Mesenchymal stem cell (in vitro differentiated cells and primary cell): Measurements from ENCODE around the gene AOAH.

Experiments
- DNase-seq: peaks from one replicate; pipeline ENCODE4 v3.0.0-alpha.2; 2013
- H2AFZ ChIP-seq: one replicate; pipeline ENCODE4 v1.6.1; 2013; ENCODE audit warnings: low read depth, mild to moderate bottlenecking, control low read depth, inconsistent platforms, low read length, moderate library complexity
- H2AK5ac ChIP-seq: 2 replicates; pipeline ENCODE4 v1.6.1; 2013; ENCODE audit warnings: low read length, moderate library complexity, mild to moderate bottlenecking, inconsistent platforms; ENCODE audit not compliant: severe bottlenecking
- H2BK120ac ChIP-seq: one replicate; pipeline ENCODE4 v1.6.1; 2013; ENCODE audit warnings: low read depth, mild to moderate bottlenecking, inconsistent platforms, low read length, moderate library complexity
- H2BK12ac ChIP-seq, 2 experiments: one replicate each; pipeline ENCODE4 v1.6.1; 2013; ENCODE audit warnings: inconsistent platforms in 2 of 2, low read length in 2 of 2, mild to moderate bottlenecking in 2 of 2, moderate library complexity in 2 of 2, control low read depth in 1 of 2
- H2BK15ac ChIP-seq: one replicate; pipeline ENCODE4 v1.6.1; 2013; ENCODE audit warnings: mild to moderate bottlenecking, low read depth, inconsistent platforms; ENCODE audit not compliant: poor library complexity, severe bottlenecking
- H2BK5ac ChIP-seq: 2 replicates; pipeline ENCODE4 v1.6.1; 2013; ENCODE audit warnings: low read depth, mild to moderate bottlenecking, low read length, control low read depth, inconsistent platforms; ENCODE audit not compliant: poor library complexity, severe bottlenecking
- H3K14ac ChIP-seq, 2 experiments: one replicate each; pipeline ENCODE4 v1.6.1; 2013; ENCODE audit warnings: inconsistent platforms in 2 of 2, low read length in 2 of 2, control low read depth in 1 of 2, mild to moderate bottlenecking in 1 of 2, moderate library complexity in 1 of 2
- H3K18ac ChIP-seq, 2 experiments: one replicate each; pipeline ENCODE4 v1.6.1; 2013; ENCODE audit warnings: inconsistent platforms in 2 of 2, low read length in 2 of 2, control low read depth in 1 of 2, low read depth in 1 of 2, mild to moderate bottlenecking in 1 of 2
- H3K23ac ChIP-seq, 2 experiments: one replicate each; pipeline ENCODE4 v1.6.1; 2013; ENCODE audit warnings: inconsistent platforms in 2 of 2, low read length in 2 of 2, mild to moderate bottlenecking in 2 of 2, moderate library complexity in 2 of 2, control low read depth in 1 of 2
- H3K27ac ChIP-seq: 2 replicates; pipeline ENCODE4 v1.5.1; 2013; ENCODE audit warnings: mild to moderate bottlenecking, moderate library complexity, low read length, control low read depth, inconsistent platforms; ENCODE audit not compliant: poor library complexity, severe bottlenecking
- H3K27me3 ChIP-seq, 2 experiments: 2 replicates each; pipeline versions ENCODE4 v1.6.1 to v1.7.0; 2013; ENCODE audit warnings: low read length in 2 of 2, mild to moderate bottlenecking in 2 of 2, moderate library complexity in 2 of 2, control low read depth in 1 of 2, inconsistent platforms in 1 of 2; ENCODE audit not compliant: control insufficient read depth in 1 of 2, insufficient read depth in 1 of 2
- H3K36me3 ChIP-seq, 2 experiments: 2 replicates each; pipeline versions ENCODE4 v1.6.1 to v1.7.0; 2013; ENCODE audit warnings: low read length in 2 of 2, control low read depth in 1 of 2, inconsistent platforms in 1 of 2, low read depth in 1 of 2, mild to moderate bottlenecking in 1 of 2; ENCODE audit not compliant: insufficient read depth in 2 of 2, control insufficient read depth in 1 of 2
- H3K4ac ChIP-seq, 2 experiments: one replicate each; pipeline ENCODE4 v1.6.1; 2013; ENCODE audit warnings: inconsistent platforms in 2 of 2, low read length in 2 of 2, mild to moderate bottlenecking in 2 of 2, moderate library complexity in 2 of 2, control low read depth in 1 of 2, low read depth in 1 of 2
- H3K4me1 ChIP-seq: 2 replicates; pipeline ENCODE4 v1.6.1; 2013; ENCODE audit warnings: low read depth, low read length, control low read depth; ENCODE audit not compliant: control insufficient read depth, insufficient read depth
- H3K4me2 ChIP-seq: 2 replicates; pipeline ENCODE4 v1.6.1; 2013; ENCODE audit warnings: low read length, mild to moderate bottlenecking, inconsistent platforms; ENCODE audit not compliant: poor library complexity, severe bottlenecking
- H3K4me3 ChIP-seq, 2 experiments: 2 replicates each; pipeline versions ENCODE4 v1.5.1 to v1.7.0; 2013; ENCODE audit warnings: low read length in 2 of 2, mild to moderate bottlenecking in 2 of 2, control low read depth in 1 of 2, low read depth in 1 of 2; ENCODE audit not compliant: insufficient read depth in 1 of 2
- H3K79me1 ChIP-seq: replicated peaks from 2 replicates; pipeline ENCODE4 v1.6.1; 2013; ENCODE audit warnings: mild to moderate bottlenecking, control low read depth, low read length, inconsistent platforms; ENCODE audit not compliant: poor library complexity, severe bottlenecking
- H3K9ac ChIP-seq: 2 replicates; pipeline ENCODE4 v1.7.0; 2013; ENCODE audit warnings: mild to moderate bottlenecking, low read length, moderate library complexity
- H3K9me3 ChIP-seq: 2 replicates; pipeline ENCODE4 v1.7.0; 2013; ENCODE audit warnings: mild to moderate bottlenecking, low read length; ENCODE audit not compliant: control insufficient read depth
- H4K8ac ChIP-seq: one replicate; pipeline ENCODE4 v1.6.1; 2013; ENCODE audit warnings: inconsistent platforms, mild to moderate bottlenecking, low read length, moderate library complexity
- H4K91ac ChIP-seq: one replicate; pipeline ENCODE4 v1.6.1; 2013; ENCODE audit warnings: mild to moderate bottlenecking, low read length, inconsistent platforms
- WGBS: methylation state at CpG from one replicate; pipeline ENCODE4 v1.1.7; 2013; ENCODE audit warnings: mixed read lengths; 5-methylcytosine and 5-hydroxymethylcytosine counted together

Gene AOAH

GRCh38 chr7:36726311-36726710, 2.0 kb upstream of the AOAH start:
- Histone ChIP-seq H3K36me3 (no peaks in the 10 kb centered on the region), H2BK15ac (no peak overlapping the region), H3K79me1 (no peaks in the 10 kb centered on the region), H3K27ac (no peak overlapping the region), H3K9me3 (no peaks in the 10 kb centered on the region), H3K18ac (no peak overlapping the region), H4K8ac (no peak overlapping the region), H2BK120ac (no peak overlapping the region), H3K9ac (no peak overlapping the region), H3K4me2 (no peak overlapping the region), H2AFZ (no peak overlapping the region), H2AK5ac (no peak overlapping the region), H3K23ac (no peak overlapping the region), H3K4me3 (no peak overlapping the region), H3K4ac (no peak overlapping the region), H2BK12ac (no peak overlapping the region), H4K91ac (no peak overlapping the region), H3K14ac (no peak overlapping the region), H3K27me3 (no peaks in the 10 kb centered on the region), H3K4me1 (no peaks in the 10 kb centered on the region), H2BK5ac (no peak overlapping the region)
- WGBS, result 87% methylated on average over 7 of the region's 7 CpGs
- DNase-seq, result no peak

- H3K18ac ChIP-seq, result no peak overlapping the region
- no peaks in the 10 kb centered on the region for H3K79me1 ChIP-seq
- H4K91ac ChIP-seq, result no peak overlapping the region
- H3K9me3 ChIP-seq, result no peaks in the 10 kb centered on the region
- H3K27ac ChIP-seq, result no peak overlapping the region
- H2BK120ac ChIP-seq, result no peak overlapping the region
- no peak overlapping the region for H3K4me3 ChIP-seq
- H3K4ac ChIP-seq, result no peak overlapping the region
- no peak overlapping the region for H3K14ac ChIP-seq
- no peaks in the 10 kb centered on the region for H3K36me3 ChIP-seq
- WGBS, result 73% methylated on average over 1 of the region's 2 CpGs
- H3K4me2 ChIP-seq, result no peak overlapping the region
- H2BK15ac ChIP-seq, result no peak overlapping the region
- H3K23ac ChIP-seq, result no peak overlapping the region
- H3K27me3 ChIP-seq, result no peaks in the 10 kb centered on the region
- H2AFZ ChIP-seq, result no peak overlapping the region
- no peak overlapping the region for H2AK5ac ChIP-seq
- no peak overlapping the region for H2BK5ac ChIP-seq
- no peak overlapping the region for H3K9ac ChIP-seq
- no peak overlapping the region for H2BK12ac ChIP-seq
- no peak for DNase-seq
- H4K8ac ChIP-seq, result no peak overlapping the region
- H3K4me1 ChIP-seq, result no peaks in the 10 kb centered on the region
These were observed 702 bp upstream of the AOAH start for GRCh38 chr7:36724996-36725395.

GRCh38 chr7:36723291-36723690, 1.0 kb downstream of the AOAH start:
- no peaks in the 10 kb centered on the region for H3K4me1 ChIP-seq
- H2BK5ac ChIP-seq, result no peak overlapping the region
- no peak overlapping the region for H2BK120ac ChIP-seq
- no peak overlapping the region for H3K4me3 ChIP-seq
- H3K4ac ChIP-seq, result no peak overlapping the region
- H3K27ac ChIP-seq, result no peak overlapping the region
- no peak for DNase-seq
- no peak overlapping the region for H4K8ac ChIP-seq
- H3K23ac ChIP-seq, result no peak overlapping the region
- H3K18ac ChIP-seq, result no peak overlapping the region
- no peaks in the 10 kb centered on the region for H3K9me3 ChIP-seq
- H3K14ac ChIP-seq, result no peak overlapping the region
- H2AFZ ChIP-seq, result no peak overlapping the region
- WGBS, result 96% methylated on average over 4 of the region's 4 CpGs
- no peak overlapping the region for H3K4me2 ChIP-seq
- no peaks in the 10 kb centered on the region for H3K36me3 ChIP-seq
- H4K91ac ChIP-seq, result no peak overlapping the region
- H2BK12ac ChIP-seq, result no peak overlapping the region
- no peaks in the 10 kb centered on the region for H3K79me1 ChIP-seq
- H2BK15ac ChIP-seq, result no peak overlapping the region
- no peak overlapping the region for H2AK5ac ChIP-seq
- H3K27me3 ChIP-seq, result no peaks in the 10 kb centered on the region
- H3K9ac ChIP-seq, result no peak overlapping the region

- H4K91ac ChIP-seq, result no peak overlapping the region
- H3K79me1 ChIP-seq, result no peaks in the 10 kb centered on the region
- H3K9me3 ChIP-seq, result no peaks in the 10 kb centered on the region
- H3K14ac ChIP-seq, result no peak overlapping the region
- no peak overlapping the region for H3K27ac ChIP-seq
- no peak overlapping the region for H2BK5ac ChIP-seq
- H2AK5ac ChIP-seq, result no peak overlapping the region
- no peaks in the 10 kb centered on the region for H3K4me1 ChIP-seq
- 100% methylated on average over 1 of the region's 3 CpGs for WGBS
- H3K4me3 ChIP-seq, result no peak overlapping the region
- no peak overlapping the region for H3K9ac ChIP-seq
- no peak overlapping the region for H2AFZ ChIP-seq
- no peak for DNase-seq
- H2BK12ac ChIP-seq, result no peak overlapping the region
- H3K18ac ChIP-seq, result no peak overlapping the region
- H3K36me3 ChIP-seq, result no peaks in the 10 kb centered on the region
- H2BK15ac ChIP-seq, result no peak overlapping the region
- H3K4ac ChIP-seq, result no peak overlapping the region
- H2BK120ac ChIP-seq, result no peak overlapping the region
- no peak overlapping the region for H3K23ac ChIP-seq
- H3K4me2 ChIP-seq, result no peak overlapping the region
- H4K8ac ChIP-seq, result no peak overlapping the region
- H3K27me3 ChIP-seq, result no peaks in the 10 kb centered on the region
These were observed 5.1 kb downstream of the AOAH start for GRCh38 chr7:36719083-36719632.
